Tibial nerve (tissue), 4 donors: ENCODE results near the gene COL8A2. TPM values are rescaled to one million over a fixed set of nuclear protein-coding genes. Genes with fewer than 3 reads are reported as not detected.

Source experiments
- DNase-seq, 2 donors: peaks; one replicate each; pipeline ENCODE4 v3.0.0-alpha.2; 2019; ENCODE audit warnings: low spot score in 2 of 2
- H3K27ac ChIP-seq, 4 donors: fragments of 200-600 bp; sonication (generic) in 3 of 4; one replicate each; pipeline ENCODE4 v1.5.1; 2017 to 2019; ENCODE audit warnings: mild to moderate bottlenecking in 1 of 4
- H3K27me3 ChIP-seq, 2 donors: fragments of 200-600 bp; sonication (generic) in 1 of 2; one replicate each; pipeline versions ENCODE4 v1.5.1 to v1.6.0; 2017 to 2019
- H3K36me3 ChIP-seq, 3 donors: fragments of 200-600 bp; sonication (generic); one replicate each; pipeline ENCODE4 v1.5.1; 2018 to 2019
- H3K4me1 ChIP-seq, 4 donors: fragments of 200-600 bp; sonication (generic) in 3 of 4; one replicate each; pipeline ENCODE4 v1.5.1; 2017 to 2019
- H3K4me3 ChIP-seq, 4 donors: fragments of 200-600 bp; sonication (generic) in 3 of 4; one replicate each; pipeline ENCODE4 v1.5.1; 2017 to 2019; ENCODE audit warnings: mild to moderate bottlenecking in 1 of 4, moderate library complexity in 1 of 4
- H3K9me3 ChIP-seq, 4 donors: fragments of 200-600 bp; sonication (generic) in 3 of 4; one replicate each; pipeline ENCODE4 v1.5.1; 2017 to 2019
- CTCF ChIP-seq, 5 experiments: fragments of 200-600 bp in 3 of 5; fragments of 450-650 bp in 2 of 5; sonication (generic) in 3 of 5; IDR thresholded peaks; one replicate each; pipeline ENCODE4 v1.5.1; 2016 to 2019; ENCODE audit warnings: antibody characterized with exemption in 5 of 5, mild to moderate bottlenecking in 3 of 5, moderate library complexity in 2 of 5
- EP300 ChIP-seq, 2 donors: sonication (generic); formaldehyde crosslinking; IDR thresholded peaks; one replicate each; pipeline ENCODE4 v1.6.1; 2017; ENCODE audit warnings: antibody characterized with exemption in 2 of 2, mild to moderate bottlenecking in 1 of 2
- POLR2A ChIP-seq, 2 donors: fragments of 450-650 bp; IDR thresholded peaks; one replicate each; pipeline ENCODE4 v1.6.1; 2017; ENCODE audit warnings: antibody characterized with exemption in 2 of 2, mild to moderate bottlenecking in 2 of 2, moderate library complexity in 2 of 2
- WGBS, 2 donors: methylation state at CpG; one replicate each; pipeline ENCODE4 v1.1.5; 2018; 5-methylcytosine and 5-hydroxymethylcytosine counted together
- total RNA-seq, 4 donors: library from RNA; depleted of rRNA; stranded (reverse); fragments of >200 nt; gene quantifications; one replicate each; pipeline ENCODE4 v1.1.0, GENCODE V29; 2016

COL8A2 gene
- total RNA-seq, 4 donors from 2014 or later: 26.7 to 57.9 (median 50.2) TPM

GRCh38 chr1:36099681-36100341 is 25.2 kb downstream of the COL8A2 start:
- H3K27me3 ChIP-seq: no peaks in the 10 kb centered on the region
- H3K4me1 ChIP-seq: peaks cover 0 to 45% (median 4%) of the 10 kb centered on the region in 4 donors
- no peaks in the 10 kb centered on the region for H3K9me3 ChIP-seq
- H3K36me3 ChIP-seq: peaks cover 0 to 23% (median 0%) of the 10 kb centered on the region in 3 donors
- H3K4me3 ChIP-seq: no peak overlapping the region
- TF ChIP-seq EP300 (IDR thresholded peaks at IDR 0.05) (no peak), CTCF (IDR thresholded peaks at IDR 0.05) (peak; percentile 60 to 97 (median 75)), POLR2A (IDR thresholded peaks at IDR 0.05) (no peak)
- WGBS, 2 donors: 25 to 28% methylated on average over 15 to 16 of the region's 18 CpGs
- peak overlapping the region in 3 of 4 donors; percentile 8 to 66 (median 38) for H3K27ac ChIP-seq
- peak; percentile 69 to 84 for DNase-seq

- peaks cover 0 to 34% (median 8%) of the 10 kb centered on the region in 3 donors for H3K36me3 ChIP-seq
- peaks cover 0 to 55% (median 4%) of the 10 kb centered on the region in 4 donors for H3K4me1 ChIP-seq
- no peaks in the 10 kb centered on the region for H3K27me3 ChIP-seq
- H3K27ac ChIP-seq: peak overlapping the region in 1 of 4 donors; percentile 66
- H3K4me3 ChIP-seq: no peak overlapping the region
- no peak for TF ChIP-seq EP300 (IDR thresholded peaks at IDR 0.05)
- TF ChIP-seq CTCF (IDR thresholded peaks at IDR 0.05): no peak
- no peak for TF ChIP-seq POLR2A (IDR thresholded peaks at IDR 0.05)
- H3K9me3 ChIP-seq: no peaks in the 10 kb centered on the region
- no peak for DNase-seq
- 81 to 83% methylated on average over 3 to 7 of the region's 13 CpGs for WGBS, 2 donors
Observed at GRCh38 chr1:36098650-36099365, 26.2 kb downstream of the COL8A2 start.

GRCh38 chr1:36097693-36098585 is 27.1 kb downstream of the COL8A2 start:
- Histone ChIP-seq H3K36me3 (peaks cover 3 to 42% (median 16%) of the 10 kb centered on the region in 3 donors), H3K4me3 (no peak overlapping the region), H3K4me1 (peaks cover 0 to 63% (median 4%) of the 10 kb centered on the region in 4 donors), H3K9me3 (no peaks in the 10 kb centered on the region), H3K27ac (peak overlapping the region in 1 of 4 donors; percentile 66), H3K27me3 (no peaks in the 10 kb centered on the region)
- no peak for TF ChIP-seq CTCF (IDR thresholded peaks at IDR 0.05)
- TF ChIP-seq EP300 (IDR thresholded peaks at IDR 0.05): no peak
- no peak for TF ChIP-seq POLR2A (IDR thresholded peaks at IDR 0.05)
- DNase-seq: no peak
- WGBS, 2 donors: 85 to 88% methylated on average over 25 to 27 of the region's 33 CpGs

- peak overlapping the region in 2 of 4 donors; percentile 28 to 66 for H3K27ac ChIP-seq
- no peaks in the 10 kb centered on the region for H3K9me3 ChIP-seq
- peak in 1 of 5 experiments; percentile 12 for TF ChIP-seq CTCF (IDR thresholded peaks at IDR 0.05)
- no peak for TF ChIP-seq POLR2A (IDR thresholded peaks at IDR 0.05)
- TF ChIP-seq EP300 (IDR thresholded peaks at IDR 0.05): no peak
- H3K36me3 ChIP-seq: peaks cover 5 to 54% (median 26%) of the 10 kb centered on the region in 3 donors
- H3K4me1 ChIP-seq: peaks cover 0 to 65% (median 4%) of the 10 kb centered on the region in 4 donors
- no peak for DNase-seq
- H3K27me3 ChIP-seq: no peaks in the 10 kb centered on the region
- 52 to 66% methylated on average over 16 of the region's 16 CpGs for WGBS, 2 donors
- H3K4me3 ChIP-seq: no peak overlapping the region
Observed at GRCh38 chr1:36096500-36097432, 28.3 kb downstream of the COL8A2 start.
